Measurements from ENCODE around the gene LRRC17.

LRRC17 gene

GRCh38 chr7:102917436-102918353 lies 4.9 kb downstream of the LRRC17 start:
- Mint-ChIP-seq H3K36me3 (ENCODE audit: low read depth) (no peaks in the 10 kb centered on the region), H3K4me3 (no peak overlapping the region), H3K9me3 (no peaks in the 10 kb centered on the region), H3K27ac (no peak overlapping the region), H3K4me1 (ENCODE audit: low read depth) (no peaks in the 10 kb centered on the region), H3K27me3 (no peaks in the 10 kb centered on the region)
- DNase-seq, result no peak

DNA sequence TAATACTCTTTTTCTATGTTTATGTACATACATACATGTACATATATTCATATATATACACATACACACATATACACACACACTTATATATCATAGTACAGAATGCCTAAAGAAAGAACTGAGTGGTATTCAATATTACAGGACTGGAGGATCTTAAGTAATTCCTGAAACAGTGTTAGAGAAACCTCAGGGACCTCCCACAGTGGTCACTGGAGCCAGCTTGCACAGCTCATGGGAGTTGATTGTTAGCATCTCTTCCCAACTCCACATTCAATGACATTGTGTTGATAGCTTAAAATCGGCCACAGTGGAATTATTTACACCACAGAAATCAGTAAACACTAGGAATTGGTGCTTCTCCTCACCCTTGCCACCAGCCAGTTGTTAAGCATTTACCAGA lies 6.0 kb downstream of the LRRC17 start:
- Mint-ChIP-seq H3K4me1 (ENCODE audit: low read depth) (no peaks in the 10 kb centered on the region), H3K27ac (no peak overlapping the region), H3K9me3 (no peaks in the 10 kb centered on the region), H3K36me3 (ENCODE audit: low read depth) (no peaks in the 10 kb centered on the region), H3K4me3 (no peak overlapping the region), H3K27me3 (no peaks in the 10 kb centered on the region)
- DNase-seq, result no peak

DNA sequence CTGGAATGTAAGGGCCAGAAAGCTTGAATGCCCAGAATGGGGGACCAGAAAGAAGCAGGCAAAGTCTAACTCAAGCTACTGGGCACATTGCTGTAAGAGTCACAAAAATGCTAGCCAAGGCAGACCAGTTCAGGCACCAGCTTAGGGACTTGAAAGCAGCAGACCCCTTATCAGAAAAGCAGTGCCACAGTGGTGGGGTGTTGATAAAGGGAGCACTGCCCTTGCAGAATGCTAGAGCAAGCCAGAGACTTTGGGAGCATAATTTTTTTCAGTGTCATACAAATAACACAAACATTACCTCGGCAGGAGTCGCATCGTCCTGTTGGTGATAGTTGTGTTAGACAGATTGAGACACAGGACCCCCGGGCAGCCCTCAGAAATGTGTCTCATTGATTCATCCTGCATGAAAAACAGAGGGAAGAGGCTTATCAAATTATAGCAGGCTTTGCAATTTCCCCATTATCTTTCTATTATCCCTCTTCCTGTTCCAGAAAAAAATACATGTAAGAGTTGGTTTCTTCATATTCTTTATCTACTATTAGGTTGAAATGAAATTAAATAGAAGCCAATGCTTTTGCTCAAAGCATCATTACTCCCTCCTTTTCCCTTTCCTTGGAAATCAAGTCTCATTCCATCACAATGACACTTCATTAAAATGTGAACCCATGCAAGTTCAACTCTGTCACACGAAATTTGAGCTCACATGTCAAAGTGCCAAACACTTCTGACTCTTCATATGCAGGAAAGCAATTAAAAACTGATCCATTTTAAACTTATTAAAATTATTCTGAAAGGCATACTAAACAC lies 13.4 kb downstream of the LRRC17 start:
- no peak overlapping the region for H3K4me3 Mint-ChIP-seq
- no peaks in the 10 kb centered on the region for H3K36me3 Mint-ChIP-seq (ENCODE audit: low read depth)
- no peak for DNase-seq
- no peak overlapping the region for H3K27ac Mint-ChIP-seq
- no peaks in the 10 kb centered on the region for H3K9me3 Mint-ChIP-seq
- H3K27me3 Mint-ChIP-seq, result no peaks in the 10 kb centered on the region
- H3K4me1 Mint-ChIP-seq (ENCODE audit: low read depth), result no peaks in the 10 kb centered on the region

DNA sequence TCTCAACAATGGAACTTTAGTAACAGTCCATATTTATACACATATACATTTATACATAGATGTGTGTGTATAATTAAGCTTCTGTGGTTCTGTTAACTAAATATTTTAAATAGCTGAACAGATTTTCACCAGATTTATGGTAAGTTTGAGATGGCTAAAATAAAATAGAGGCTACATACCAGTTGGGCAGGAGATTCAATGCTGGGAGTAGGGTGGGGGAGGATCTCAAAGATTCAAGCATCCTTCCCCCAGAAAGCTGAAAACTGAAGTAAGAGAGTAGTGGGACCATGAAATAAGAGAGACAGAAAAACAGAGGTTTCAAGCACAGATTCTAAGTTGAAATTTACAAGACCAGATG lies 14.0 kb downstream of the LRRC17 start:
- H3K9me3 Mint-ChIP-seq, result no peaks in the 10 kb centered on the region
- H3K27ac Mint-ChIP-seq, result no peak overlapping the region
- no peak overlapping the region for H3K4me3 Mint-ChIP-seq
- no peaks in the 10 kb centered on the region for H3K4me1 Mint-ChIP-seq (ENCODE audit: low read depth)
- H3K27me3 Mint-ChIP-seq, result no peaks in the 10 kb centered on the region
- DNase-seq, result no peak
- H3K36me3 Mint-ChIP-seq (ENCODE audit: low read depth), result no peaks in the 10 kb centered on the region

GRCh38 chr7:102927312-102927933 lies 14.6 kb downstream of the LRRC17 start:
- no peaks in the 10 kb centered on the region for H3K4me1 Mint-ChIP-seq (ENCODE audit: low read depth)
- no peaks in the 10 kb centered on the region for H3K9me3 Mint-ChIP-seq
- H3K36me3 Mint-ChIP-seq (ENCODE audit: low read depth), result no peaks in the 10 kb centered on the region
- no peaks in the 10 kb centered on the region for H3K27me3 Mint-ChIP-seq
- no peak overlapping the region for H3K27ac Mint-ChIP-seq
- no peak for DNase-seq
- no peak overlapping the region for H3K4me3 Mint-ChIP-seq

DNA sequence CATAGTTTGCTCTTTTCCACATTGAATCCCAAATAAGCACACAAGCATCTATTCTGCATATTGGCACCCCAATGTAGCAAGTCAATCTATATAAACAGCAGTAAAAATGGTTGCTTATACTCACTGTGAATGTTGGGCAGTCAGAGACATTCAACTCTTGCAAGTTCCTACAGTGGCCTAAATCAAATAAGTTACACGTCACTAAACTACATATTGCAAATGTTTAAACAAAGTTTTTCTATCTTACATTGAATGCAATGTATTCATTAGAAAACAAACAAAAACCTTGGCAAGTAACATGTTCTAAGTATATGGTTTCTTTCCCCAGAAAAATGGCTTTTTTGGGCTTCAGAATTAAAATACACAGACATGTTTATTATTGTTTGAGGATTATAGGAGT lies 19.0 kb downstream of the LRRC17 start:
- no peaks in the 10 kb centered on the region for H3K27me3 Mint-ChIP-seq
- H3K4me1 Mint-ChIP-seq (ENCODE audit: low read depth), result no peaks in the 10 kb centered on the region
- no peaks in the 10 kb centered on the region for H3K9me3 Mint-ChIP-seq
- no peak overlapping the region for H3K27ac Mint-ChIP-seq
- DNase-seq, result no peak
- H3K4me3 Mint-ChIP-seq, result no peak overlapping the region
- no peaks in the 10 kb centered on the region for H3K36me3 Mint-ChIP-seq (ENCODE audit: low read depth)

DNA sequence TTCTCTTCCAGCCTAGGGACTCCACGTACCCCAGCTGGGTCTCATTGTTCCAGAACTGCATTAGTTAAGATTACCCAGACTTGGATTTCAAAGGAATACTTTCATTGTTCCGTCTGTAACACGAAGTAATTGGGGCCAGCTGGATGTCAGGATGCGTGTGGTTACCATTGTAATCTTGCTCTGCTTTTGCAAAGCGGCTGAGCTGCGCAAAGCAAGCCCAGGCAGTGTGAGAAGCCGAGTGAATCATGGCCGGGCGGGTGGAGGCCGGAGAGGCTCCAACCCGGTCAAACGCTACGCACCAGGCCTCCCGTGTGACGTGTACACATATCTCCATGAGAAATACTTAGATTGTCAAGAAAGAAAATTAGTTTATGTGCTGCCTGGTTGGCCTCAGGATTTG lies 21.0 kb downstream of the LRRC17 start:
- H3K27me3 Mint-ChIP-seq, result no peaks in the 10 kb centered on the region
- DNase-seq, result no peak
- H3K27ac Mint-ChIP-seq, result no peak overlapping the region
- no peaks in the 10 kb centered on the region for H3K36me3 Mint-ChIP-seq (ENCODE audit: low read depth)
- no peak overlapping the region for H3K4me3 Mint-ChIP-seq
- no peaks in the 10 kb centered on the region for H3K4me1 Mint-ChIP-seq (ENCODE audit: low read depth)
- no peaks in the 10 kb centered on the region for H3K9me3 Mint-ChIP-seq

- DNase-seq, result no peak
- no peak overlapping the region for H3K27ac Mint-ChIP-seq
- H3K9me3 Mint-ChIP-seq, result no peaks in the 10 kb centered on the region
- no peaks in the 10 kb centered on the region for H3K4me1 Mint-ChIP-seq (ENCODE audit: low read depth)
- no peaks in the 10 kb centered on the region for H3K36me3 Mint-ChIP-seq (ENCODE audit: low read depth)
- no peak overlapping the region for H3K4me3 Mint-ChIP-seq
- H3K27me3 Mint-ChIP-seq, result no peaks in the 10 kb centered on the region
Observed at GRCh38 chr7:102934239-102934638, 21.4 kb downstream of the LRRC17 start.

DNA sequence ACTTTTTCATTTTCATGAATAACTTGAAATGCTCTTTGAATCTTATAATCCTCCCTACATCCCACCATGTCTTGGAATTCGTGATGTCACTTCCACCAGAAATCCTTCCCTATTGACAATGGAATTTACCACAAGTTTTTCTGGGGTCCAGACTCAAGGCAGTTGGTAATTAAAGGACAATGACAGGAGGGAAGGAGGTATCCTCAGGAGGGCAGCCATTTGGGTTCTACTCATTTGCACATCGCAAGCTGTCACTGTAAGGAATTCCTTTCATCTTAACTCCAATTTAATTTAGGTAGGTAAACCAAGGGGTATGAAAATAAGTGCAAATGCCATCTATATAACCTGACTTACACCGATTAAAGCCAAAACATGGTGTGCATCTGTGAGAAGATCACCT lies 21.9 kb downstream of the LRRC17 start:
- H3K9me3 Mint-ChIP-seq, result no peaks in the 10 kb centered on the region
- H3K36me3 Mint-ChIP-seq (ENCODE audit: low read depth), result no peaks in the 10 kb centered on the region
- no peaks in the 10 kb centered on the region for H3K4me1 Mint-ChIP-seq (ENCODE audit: low read depth)
- no peak overlapping the region for H3K4me3 Mint-ChIP-seq
- H3K27me3 Mint-ChIP-seq, result no peaks in the 10 kb centered on the region
- H3K27ac Mint-ChIP-seq, result no peak overlapping the region
- no peak for DNase-seq

DNA sequence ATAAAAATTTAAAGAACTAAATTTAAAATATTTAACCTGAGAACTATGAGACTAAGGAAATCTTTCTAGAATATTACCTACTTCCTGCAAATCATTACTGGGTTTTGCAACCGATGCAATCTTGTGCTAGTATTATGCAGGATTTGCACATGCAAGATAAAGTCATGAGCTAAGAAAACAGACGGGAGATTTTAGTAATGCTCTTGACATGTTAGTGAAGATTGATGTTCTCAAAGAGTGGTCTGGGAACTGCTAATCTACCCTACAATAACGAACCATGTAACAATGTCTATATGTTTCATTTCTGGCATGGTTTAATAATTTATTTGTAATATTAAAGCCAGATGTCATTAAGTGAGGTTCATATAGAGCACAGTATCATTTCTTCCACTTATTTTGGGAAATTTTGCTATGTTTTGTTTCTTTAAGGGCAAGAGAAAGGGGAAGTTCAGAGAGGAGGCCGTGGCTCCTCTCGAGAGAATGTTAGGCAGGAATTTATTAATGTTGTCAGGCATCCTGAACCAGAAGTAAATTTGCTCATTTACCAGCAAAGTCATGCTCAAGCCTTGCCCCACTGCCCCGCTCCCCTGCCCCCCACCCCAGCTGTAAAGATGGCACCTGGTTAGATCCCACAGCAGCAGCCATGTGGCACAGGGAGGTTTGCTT lies 22.8 kb downstream of the LRRC17 start:
- Mint-ChIP-seq H3K4me3 (no peak overlapping the region), H3K9me3 (no peaks in the 10 kb centered on the region), H3K36me3 (ENCODE audit: low read depth) (no peaks in the 10 kb centered on the region), H3K27ac (no peak overlapping the region), H3K4me1 (ENCODE audit: low read depth) (no peaks in the 10 kb centered on the region), H3K27me3 (no peaks in the 10 kb centered on the region)
- no peak for DNase-seq

DNA sequence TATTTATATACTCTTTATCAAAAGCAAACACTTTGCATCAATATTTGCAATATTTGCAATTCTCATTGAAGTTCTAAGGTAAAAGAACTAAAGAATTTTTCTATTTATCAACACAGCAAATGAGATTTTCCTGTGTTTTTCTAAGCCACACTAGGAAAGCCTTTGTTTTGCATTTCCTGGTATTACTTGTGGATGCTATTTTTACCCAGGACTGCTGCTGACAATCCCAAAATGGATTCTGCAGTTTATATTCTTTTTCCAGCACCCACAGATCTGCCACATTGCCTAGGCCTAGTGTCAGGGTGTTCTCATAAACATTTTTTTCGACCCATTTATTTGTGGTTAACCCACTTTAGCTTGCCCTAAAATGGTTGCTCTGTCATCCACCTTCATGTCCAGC lies 25.9 kb downstream of the LRRC17 start:
- H3K9me3 Mint-ChIP-seq, result no peaks in the 10 kb centered on the region
- no peaks in the 10 kb centered on the region for H3K4me1 Mint-ChIP-seq (ENCODE audit: low read depth)
- no peak overlapping the region for H3K4me3 Mint-ChIP-seq
- no peak for DNase-seq
- H3K36me3 Mint-ChIP-seq (ENCODE audit: low read depth), result no peaks in the 10 kb centered on the region
- no peak overlapping the region for H3K27ac Mint-ChIP-seq
- H3K27me3 Mint-ChIP-seq, result no peaks in the 10 kb centered on the region

- Mint-ChIP-seq H3K36me3 (ENCODE audit: low read depth) (no peaks in the 10 kb centered on the region), H3K27ac (no peak overlapping the region), H3K27me3 (no peaks in the 10 kb centered on the region), H3K4me3 (no peak overlapping the region), H3K4me1 (ENCODE audit: low read depth) (no peaks in the 10 kb centered on the region), H3K9me3 (no peaks in the 10 kb centered on the region)
- no peak for DNase-seq
Observed at GRCh38 chr7:102942181-102942866, 29.5 kb downstream of the LRRC17 start.

- Mint-ChIP-seq H3K4me3 (no peak overlapping the region), H3K9me3 (no peaks in the 10 kb centered on the region), H3K27me3 (no peaks in the 10 kb centered on the region), H3K36me3 (ENCODE audit: low read depth) (no peaks in the 10 kb centered on the region), H3K27ac (no peak overlapping the region), H3K4me1 (ENCODE audit: low read depth) (no peaks in the 10 kb centered on the region)
- no peak for DNase-seq
Observed at GRCh38 chr7:102942868-102943267, 30.1 kb downstream of the LRRC17 start.
